Gastrocnemius medialis (tissue), 4 donors: ENCODE data around the gene TMEM62. TPM values are rescaled to one million over a fixed set of nuclear protein-coding genes. Genes with fewer than 3 reads are reported as not detected.

Source experiments
- ATAC-seq, 2 donors: fragments of 150-250 bp; one replicate each; pipeline ENCODE4 v1.9.1; 2016
- DNase-seq, 2 donors: peaks; one replicate each; pipeline ENCODE4 v3.0.0-alpha.2; 2019
- H3K27ac ChIP-seq, 4 donors: fragments of 200-600 bp; sonication (generic); 1 replicate in 1 of 4; 2 replicates in 3 of 4; pipeline ENCODE4 v1.5.1; 2016 to 2018; ENCODE audit warnings: mild to moderate bottlenecking in 2 of 4, moderate library complexity in 1 of 4
- H3K27me3 ChIP-seq, 3 donors: fragments of 200-600 bp; sonication (generic) in 2 of 3; 1 replicate in 1 of 3; 2 replicates in 2 of 3; pipeline versions ENCODE4 v1.5.1 to v1.6.0; 2016 to 2019; ENCODE audit warnings: mild to moderate bottlenecking in 1 of 3, moderate library complexity in 1 of 3
- H3K36me3 ChIP-seq, 2 donors: fragments of 200-600 bp; sonication (generic) in 1 of 2; one replicate each; pipeline ENCODE4 v1.5.1; 2017 to 2018
- H3K4me1 ChIP-seq, 2 donors: fragments of 200-600 bp; sonication (generic) in 1 of 2; one replicate each; pipeline ENCODE4 v1.5.1; 2016 to 2017; ENCODE audit warnings: mild to moderate bottlenecking in 2 of 2
- H3K4me3 ChIP-seq, 4 donors: fragments of 200-600 bp; sonication (generic) in 3 of 4; 1 replicate in 1 of 4; 2 replicates in 3 of 4; pipeline ENCODE4 v1.5.1; 2016 to 2019; ENCODE audit warnings: mild to moderate bottlenecking in 2 of 4
- H3K9me3 ChIP-seq, 3 donors: fragments of 200-600 bp; sonication (generic) in 2 of 3; 1 replicate in 1 of 3; 2 replicates in 2 of 3; pipeline ENCODE4 v1.5.1; 2016 to 2019
- CTCF ChIP-seq, 5 experiments: fragments of 450-650 bp in 3 of 5; fragments of 200-600 bp in 2 of 5; sonication (generic) in 2 of 5; IDR thresholded peaks in 4 of 5; conservative IDR thresholded peaks in 1 of 5; 1 replicate in 4 of 5; 2 replicates in 1 of 5; pipeline ENCODE4 v1.5.1; 2016 to 2019; ENCODE audit warnings: antibody characterized with exemption in 5 of 5, mild to moderate bottlenecking in 3 of 5, moderate library complexity in 3 of 5
- POLR2A ChIP-seq, 2 donors: fragments of 450-650 bp; IDR thresholded peaks; one replicate each; pipeline ENCODE4 v1.6.1; 2017; ENCODE audit warnings: antibody characterized with exemption in 2 of 2, mild to moderate bottlenecking in 2 of 2, moderate library complexity in 2 of 2
- in situ Hi-C, 4 donors: fragments of 200-750 bp; cut with MboI; loops; one replicate each; pipeline versions ENCODE4 v1.15.0 to v1.8.0; 2017; ENCODE audit warnings: low sequenced_read_pairs in 4 of 4
- intact Hi-C: fragments of 100-400 bp; cut with DNase I; formaldehyde crosslinking; loops from one replicate; pipeline ENCODE4 v1.15.1; 2023; ENCODE audit warnings: low total_unique reads
- total RNA-seq, 4 donors: library from RNA; depleted of rRNA; stranded (reverse); fragments of >200 nt; gene quantifications; one replicate each; pipeline versions ENCODE4 v1.1.0 to v1.2.3, GENCODE V29; 2016

TMEM62 gene
- total RNA-seq, 4 donors from 2014 or later = 13.1 to 16.7 (median 16.3) TPM

- in situ Hi-C loops = no loop called here
- Histone ChIP-seq H3K27ac (peak overlapping the region; percentile 70 to 84 (median 79)), H3K9me3 (no peaks in the 10 kb centered on the region), H3K27me3 (no peaks in the 10 kb centered on the region), H3K4me1 (peaks cover 13 to 14% of the 10 kb centered on the region in 2 donors), H3K36me3 (peaks cover 0 to 20% of the 10 kb centered on the region in 2 donors), H3K4me3 (peak overlapping the region; percentile 70 to 89 (median 74))
- intact Hi-C loops = no loop called here
- TF ChIP-seq CTCF (IDR thresholded peaks at IDR 0.05 in 4 of 5, conservative IDR thresholded peaks at IDR 0.05 in 1 of 5) = no peak
- no peak for TF ChIP-seq POLR2A (IDR thresholded peaks at IDR 0.05)
- ATAC-seq (peak; percentile 3 to 17), DNase-seq (no peak)
Observed at GRCh38 chr15:43132830-43133429, 456 bp upstream of the TMEM62 start.

- H3K36me3 ChIP-seq = peaks cover 0 to 33% of the 10 kb centered on the region in 2 donors
- peaks cover 13 to 14% of the 10 kb centered on the region in 2 donors for H3K4me1 ChIP-seq
- H3K4me3 ChIP-seq = peak overlapping the region; percentile 70 to 89 (median 74)
- ATAC-seq (no peak), DNase-seq (no peak)
- H3K9me3 ChIP-seq = no peaks in the 10 kb centered on the region
- peak overlapping the region; percentile 70 to 84 (median 79) for H3K27ac ChIP-seq
- in situ Hi-C loops = no loop called here
- TF ChIP-seq CTCF (IDR thresholded peaks at IDR 0.05 in 4 of 5, conservative IDR thresholded peaks at IDR 0.05 in 1 of 5) (no peak), POLR2A (IDR thresholded peaks at IDR 0.05) (no peak)
- no peaks in the 10 kb centered on the region for H3K27me3 ChIP-seq
- intact Hi-C loops = no loop called here
Observed at GRCh38 chr15:43134157-43134635, 810 bp downstream of the TMEM62 start.

- H3K4me3 ChIP-seq = no peak overlapping the region
- peaks cover 13 to 14% of the 10 kb centered on the region in 2 donors for H3K4me1 ChIP-seq
- peaks cover 0 to 44% of the 10 kb centered on the region in 2 donors for H3K36me3 ChIP-seq
- in situ Hi-C loops (no loop called here), intact Hi-C loops (no loop called here)
- no peak overlapping the region for H3K27ac ChIP-seq
- DNase-seq = no peak
- H3K9me3 ChIP-seq = no peaks in the 10 kb centered on the region
- no peaks in the 10 kb centered on the region for H3K27me3 ChIP-seq
- TF ChIP-seq POLR2A (IDR thresholded peaks at IDR 0.05) (no peak), CTCF (IDR thresholded peaks at IDR 0.05 in 4 of 5, conservative IDR thresholded peaks at IDR 0.05 in 1 of 5) (no peak)
- no peak for ATAC-seq
Observed at GRCh38 chr15:43135351-43135750, 2.0 kb downstream of the TMEM62 start.

GRCh38 chr15:43143203-43143941, 10.0 kb downstream of the TMEM62 start:
- ATAC-seq (no peak), DNase-seq (no peak)
- in situ Hi-C loops = no loop called here
- H3K27ac ChIP-seq = no peak overlapping the region
- intact Hi-C loops = no loop called here
- no peak for TF ChIP-seq POLR2A (IDR thresholded peaks at IDR 0.05)
- no peak for TF ChIP-seq CTCF (IDR thresholded peaks at IDR 0.05 in 4 of 5, conservative IDR thresholded peaks at IDR 0.05 in 1 of 5)
- H3K36me3 ChIP-seq = peaks cover 4 to 29% of the 10 kb centered on the region in 2 donors
- H3K4me1 ChIP-seq = no peaks in the 10 kb centered on the region
- no peak overlapping the region for H3K4me3 ChIP-seq
- H3K27me3 ChIP-seq = no peaks in the 10 kb centered on the region
- H3K9me3 ChIP-seq = no peaks in the 10 kb centered on the region
